Posterior cingulate gyrus (tissue), 11 donors: ENCODE results near the gene PPP1R3D.
"Not testable (repeated sequence)": the region's sequence is repeated elsewhere in the genome, so short reads cannot be mapped to it uniquely, and the experiment has no call there.

Experiments
- DNase-seq, 10 donors: peaks; one replicate each; pipeline versions ENCODE4 v3.0.0 to v3.0.0-alpha.2; 2020 to 2021; ENCODE audit warnings: mixed read lengths in 3 of 10
- intact Hi-C: fragments of 100-400 bp; cut with DNase I; formaldehyde crosslinking; loops from one replicate; pipeline ENCODE4 v1.15.1; 2023

PPP1R3D gene

GRCh38 chr20:59932616-59933295 is 7.3 kb downstream of the PPP1R3D start:
- DNase-seq: peak in 3 of 10 donors; percentile 68 to 82 (median 76)
- intact Hi-C loops: loop anchor here (10.0 kb wide), 1 partner anchor 148 kb away; no protein-coding TSS in a partner anchor

DNA sequence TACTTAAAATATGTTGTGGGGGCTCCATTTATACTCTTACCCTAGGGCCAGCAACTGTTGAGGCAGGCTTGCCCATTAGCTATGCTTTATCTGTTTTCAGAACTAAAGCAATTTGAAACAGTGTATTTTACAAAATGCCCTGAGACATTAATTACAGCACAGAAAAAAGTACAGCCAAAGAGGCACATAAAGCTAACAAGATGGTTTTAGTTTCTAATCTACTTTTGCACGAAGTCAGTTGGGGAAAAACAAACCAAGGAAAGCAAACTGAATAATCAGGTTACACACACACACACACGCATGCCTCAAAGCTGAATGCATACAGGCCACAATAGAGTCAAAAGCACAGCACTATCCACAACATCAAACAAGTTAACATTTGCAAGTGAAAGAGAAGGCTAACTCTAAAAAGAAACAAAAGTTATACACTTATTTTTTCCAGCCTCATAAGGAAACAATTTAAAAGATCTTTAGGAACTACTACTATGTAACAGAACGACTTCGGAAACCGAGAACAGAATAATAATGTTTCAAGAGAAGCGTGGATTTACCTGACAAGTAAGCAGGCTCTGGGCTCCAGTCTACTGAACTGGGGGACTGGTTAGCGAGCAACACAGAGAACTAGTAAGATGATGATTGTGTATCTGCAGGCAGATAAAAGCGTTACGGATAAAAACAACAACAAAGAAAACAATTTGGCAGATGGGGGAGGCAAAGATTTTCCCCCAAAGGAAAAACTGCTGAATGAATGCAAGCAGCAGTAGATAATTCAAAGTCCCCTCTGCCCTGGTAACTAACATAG is 8.4 kb downstream of the PPP1R3D start:
- intact Hi-C loops: loop anchor here (10.0 kb wide), 1 partner anchor 147 kb away; no protein-coding TSS in a partner anchor
- no peak for DNase-seq

GRCh38 chr20:59925899-59926298 is 14.2 kb downstream of the PPP1R3D start:
- no peak for DNase-seq
- intact Hi-C loops: no loop called here

DNA sequence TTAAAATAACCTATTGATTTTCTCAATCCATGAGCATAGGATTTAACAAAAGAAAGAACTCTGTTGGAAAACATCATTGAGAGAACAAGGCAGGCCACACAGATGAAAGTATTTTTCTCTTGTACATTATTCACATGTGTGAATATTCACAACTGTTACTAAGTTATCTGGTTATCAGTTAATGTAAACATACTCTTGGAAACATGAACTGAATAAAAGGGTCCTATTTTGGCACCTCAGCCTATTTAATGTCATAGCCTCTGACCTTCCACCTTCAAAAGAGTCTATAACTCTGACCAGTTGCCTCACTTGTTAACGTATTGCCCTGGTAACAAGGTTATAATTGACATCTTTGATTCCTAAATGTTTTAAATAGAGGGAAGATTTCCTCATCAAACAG is 14.7 kb downstream of the PPP1R3D start:
- intact Hi-C loops: no loop called here
- no peak for DNase-seq

GRCh38 chr20:59923514-59923913 is 16.6 kb downstream of the PPP1R3D start:
- intact Hi-C loops: no loop called here
- DNase-seq: no peak

GRCh38 chr20:59920944-59921343 is 19.2 kb downstream of the PPP1R3D start:
- intact Hi-C loops: no loop called here
- no peak for DNase-seq

GRCh38 chr20:59912609-59913008 is 27.5 kb downstream of the PPP1R3D start:
- intact Hi-C loops: no loop called here
- DNase-seq: no peak

- intact Hi-C loops: no loop called here
- DNase-seq: no peak
Measured at GRCh38 chr20:59911041-59911440, 29.1 kb downstream of the PPP1R3D start.

DNA sequence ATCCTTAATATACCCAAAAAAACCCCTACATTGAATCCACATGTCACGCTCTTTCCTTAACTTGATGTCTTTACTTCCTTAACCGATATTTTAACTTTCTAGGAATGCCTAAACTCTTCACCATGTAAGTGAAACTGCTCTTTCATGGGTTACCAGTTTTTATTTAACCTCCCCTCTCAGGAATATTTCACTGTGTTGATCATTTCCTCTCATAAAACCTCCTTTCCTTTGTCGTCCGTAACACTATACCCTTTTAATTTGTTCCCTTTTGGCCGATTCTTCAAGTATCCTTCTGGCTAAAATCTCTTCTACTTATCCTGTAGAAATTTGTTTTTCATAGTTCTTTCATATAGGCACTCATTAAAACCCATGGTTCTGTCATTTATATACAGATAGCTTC is 31.2 kb downstream of the PPP1R3D start:
- DNase-seq: no peak
- intact Hi-C loops: no loop called here

DNA sequence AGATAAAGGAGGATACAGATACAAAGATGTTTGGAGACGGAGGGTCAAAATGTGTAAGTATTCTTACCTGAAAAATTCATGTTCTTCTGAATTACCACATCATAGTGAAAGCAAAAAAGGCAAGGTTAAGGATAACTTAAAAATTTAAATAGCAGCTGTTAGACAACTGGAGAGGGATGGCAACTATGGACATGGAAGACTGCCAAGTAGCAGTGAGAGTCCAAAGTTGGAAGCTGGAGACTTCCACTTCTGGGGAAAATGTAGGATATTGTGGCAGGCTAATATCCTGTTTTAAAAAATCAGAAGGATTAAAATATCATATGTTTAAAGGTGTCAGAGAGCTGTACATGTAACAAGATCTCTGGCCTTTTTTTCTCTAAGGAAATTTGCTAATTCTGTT is 36.5 kb downstream of the PPP1R3D start:
- no peak for DNase-seq

DNA sequence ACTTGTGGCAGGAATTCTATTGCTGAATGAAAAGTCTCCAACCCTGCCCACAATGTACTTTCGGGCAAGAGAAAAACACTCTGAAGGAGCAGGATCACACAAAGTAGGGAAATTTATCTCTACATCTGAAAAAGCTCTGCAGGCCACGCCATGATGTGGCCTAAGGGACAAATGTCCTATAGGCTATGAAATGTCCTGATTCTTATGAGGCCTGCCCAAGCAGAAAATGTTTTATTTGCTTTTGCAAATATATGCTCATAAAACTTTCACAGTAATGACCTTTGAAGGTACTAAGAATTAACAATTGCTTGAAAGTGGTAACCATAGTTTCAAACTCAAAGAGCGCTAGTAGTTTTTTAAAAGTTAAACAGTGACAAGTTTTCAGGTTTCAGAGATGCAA is 37.6 kb downstream of the PPP1R3D start:
- intact Hi-C loops: no loop called here
- DNase-seq: no peak

More for the DNA sequence above, 36.5 kb downstream of the PPP1R3D start:
- intact Hi-C loops: no loop called here

- DNase-seq: no peak
- intact Hi-C loops: no loop called here
Measured at GRCh38 chr20:59895908-59896307, 44.2 kb downstream of the PPP1R3D start.

DNA sequence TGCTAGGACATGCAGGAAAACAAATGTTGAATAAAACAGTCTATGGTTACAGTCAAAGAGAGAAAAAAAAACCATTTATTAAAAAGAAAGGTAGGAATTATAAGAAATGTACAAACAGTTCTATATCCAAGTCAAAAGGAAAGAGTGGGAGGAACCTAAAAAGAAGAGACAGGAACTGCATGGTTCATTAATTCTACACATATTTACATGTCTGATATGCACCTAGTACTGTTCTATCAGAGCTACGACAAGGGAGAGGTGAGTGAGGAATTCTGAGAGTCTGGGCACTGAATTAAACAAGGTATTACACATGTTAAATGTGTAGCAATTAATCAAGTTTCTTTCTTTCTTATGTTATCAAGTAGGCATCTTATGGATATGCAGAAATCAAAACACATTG is 48.5 kb downstream of the PPP1R3D start:
- intact Hi-C loops: no loop called here
- no peak for DNase-seq

GRCh38 chr20:59890035-59890434 is 50.1 kb downstream of the PPP1R3D start:
- intact Hi-C loops, DNase-seq: not testable (repeated sequence)

- no peak for DNase-seq
- intact Hi-C loops: no loop called here
Measured at GRCh38 chr20:59888050-59888449, 52.1 kb downstream of the PPP1R3D start.
